ENCODE data around the gene PDE4D. TPM values are rescaled to one million over a fixed set of nuclear protein-coding genes. Genes with fewer than 3 reads are reported as not detected.

Gene PDE4D
- total and polyA plus RNA-seq, 2 of the 4 experiments (the other 2 are of a cell fraction), result 1.4 to 7.9 TPM

- no peak overlapping the region for H3K27ac ChIP-seq (ENCODE audit: insufficient read depth, low read length)
- no peak overlapping the region for H3K23ac ChIP-seq (ENCODE audit: low read depth, low read length)
- no peak overlapping the region for H2BK15ac ChIP-seq (ENCODE audit: low read depth, low read length)
- DNase-seq, result no peak
- no peaks in the 10 kb centered on the region for H3K4me1 ChIP-seq (ENCODE audit: control insufficient read depth, insufficient read depth, low read length)
- dilution Hi-C loops (cut with HindIII; ENCODE audit: low sequenced_read_pairs, unreplicated experiment), result no loop called here
- no peak overlapping the region for H3K56ac ChIP-seq (ENCODE audit: extremely low read depth, insufficient read depth, low read length)
- CTCF ChIA-PET, result no interaction called here
- BruUV-seq (replicated peaks), result no TSS peak
- no peaks in the 10 kb centered on the region for H4K20me1 ChIP-seq (ENCODE audit: insufficient read depth, low read length)
- H3K4ac ChIP-seq (ENCODE audit: low read depth, low read length), result no peak overlapping the region
- no peaks in the 10 kb centered on the region for H3K36me3 ChIP-seq (ENCODE audit: control insufficient read depth, insufficient read depth, low read length)
- H3K18ac ChIP-seq (ENCODE audit: low read depth, low read length), result no peak overlapping the region
- H2AFZ ChIP-seq (replicated peaks; ENCODE audit: low read length, poor library complexity), result no peak overlapping the region
- intact Hi-C loops (cut with micrococcal nuclease), result no loop called here
- in situ Hi-C loops (cut with MboI; ENCODE audit: low sequenced_read_pairs), result no loop called here
- TF ChIP-seq SMC3 (IDR thresholded peaks at IDR 0.05; ENCODE audit: low read depth, low read length) (no peak), NFE2L2 (IDR thresholded peaks at IDR 0.05; ENCODE audit: low read depth, low read length) (no peak), RAD21 (IDR thresholded peaks at IDR 0.05; ENCODE audit: low read length) (no peak), RCOR1 (IDR thresholded peaks at IDR 0.05; ENCODE audit: insufficient replicate concordance, low read length) (no peak), MAZ (IDR thresholded peaks at IDR 0.05; ENCODE audit: borderline replicate concordance, low read depth, low read length) (no peak), USF2 (IDR thresholded peaks at IDR 0.05; ENCODE audit: low read depth, low read length) (no peak), ELK1 (IDR thresholded peaks at IDR 0.05; ENCODE audit: borderline replicate concordance, low read depth, low read length) (no peak), MXI1 (IDR thresholded peaks at IDR 0.05; ENCODE audit: borderline replicate concordance, low read depth, low read length) (no peak), CEBPB (IDR thresholded peaks at IDR 0.05; ENCODE audit: low read depth, low read length) (no peak)
- no peak overlapping the region for H3K4me2 ChIP-seq (ENCODE audit: low read depth, low read length)
- H3K27me3 ChIP-seq (ENCODE audit: control insufficient read depth, insufficient read depth, low read length), result no peaks in the 10 kb centered on the region
- no peaks in the 10 kb centered on the region for H3K79me1 ChIP-seq (ENCODE audit: low read depth in 1 of 2, low read length in 2 of 2)
- H2BK5ac ChIP-seq (ENCODE audit: low read depth, low read length, poor library complexity, severe bottlenecking), result no peak overlapping the region
- no peak overlapping the region for H4K91ac ChIP-seq (ENCODE audit: insufficient read depth, low read depth, low read length)
- no peak overlapping the region for H4K5ac ChIP-seq (ENCODE audit: low read depth, low read length)
- H2BK120ac ChIP-seq (ENCODE audit: low read depth, low read length), result no peak overlapping the region
- H3K9me1 ChIP-seq (ENCODE audit: insufficient read depth, low read length), result no peaks in the 10 kb centered on the region
- H2AK9ac ChIP-seq (replicated peaks; ENCODE audit: low read depth, low read length, poor library complexity), result no peak overlapping the region
- no peak overlapping the region for H3K9ac ChIP-seq (ENCODE audit: low read depth, low read length)
- H3K14ac ChIP-seq (replicated peaks; ENCODE audit: low read depth, low read length), result no peak overlapping the region
- no peak for ATAC-seq (ENCODE audit: low read depth)
- no peaks in the 10 kb centered on the region for H3K9me3 ChIP-seq (ENCODE audit: control insufficient read depth, insufficient read depth, low read length)
- POLR2A ChIA-PET (ENCODE audit: unreplicated experiment), result no interaction called here
- no peak overlapping the region for H3K4me3 ChIP-seq (ENCODE audit: insufficient read depth, low read depth, low read length)
- no peak overlapping the region for H2BK20ac ChIP-seq (ENCODE audit: low read depth, low read length)
- no peak overlapping the region for H4K8ac ChIP-seq (ENCODE audit: low read depth in 2 of 2, low read length in 2 of 2)
- no peak overlapping the region for H2AK5ac ChIP-seq (ENCODE audit: low read depth, low read length)
Measured at GRCh38 chr5:59620535-59621212, 272.9 kb downstream of the PDE4D start.

Data from IMR-90 (cell line).